T1000 (cell line): ENCODE measurements around the gene KRT25.
"Not testable (repeated sequence)": the region's sequence is repeated elsewhere in the genome, so short reads cannot be mapped to it uniquely, and the experiment has no call there.

ENCODE experiments used
- DNase-seq: peaks from one replicate; lab custom pipeline; 2025; ENCODE audit warnings: mixed read lengths; lab: John Stamatoyannopoulos, UW

Gene KRT25

DNA sequence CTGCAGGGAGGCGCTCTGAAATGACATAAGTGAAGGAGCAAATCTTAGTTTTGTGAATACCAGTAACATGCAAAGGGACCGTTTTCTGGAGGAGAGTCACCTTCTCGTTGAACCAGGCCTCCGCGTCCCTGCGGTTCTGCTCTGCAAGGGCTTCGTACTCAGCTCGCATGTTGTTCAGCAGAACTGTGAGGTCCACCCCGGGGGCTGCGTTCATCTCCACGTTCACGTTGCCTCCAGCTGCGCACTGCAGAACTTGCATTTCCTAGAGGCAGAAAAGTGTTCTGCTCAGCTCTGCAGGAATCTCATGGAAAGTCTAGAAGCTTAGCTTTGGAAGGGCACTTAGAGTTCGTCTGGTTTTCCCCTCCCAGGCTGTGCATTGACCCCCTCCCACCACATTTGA, 4.1 kb downstream of the KRT25 start:
- no peak for DNase-seq

DNA sequence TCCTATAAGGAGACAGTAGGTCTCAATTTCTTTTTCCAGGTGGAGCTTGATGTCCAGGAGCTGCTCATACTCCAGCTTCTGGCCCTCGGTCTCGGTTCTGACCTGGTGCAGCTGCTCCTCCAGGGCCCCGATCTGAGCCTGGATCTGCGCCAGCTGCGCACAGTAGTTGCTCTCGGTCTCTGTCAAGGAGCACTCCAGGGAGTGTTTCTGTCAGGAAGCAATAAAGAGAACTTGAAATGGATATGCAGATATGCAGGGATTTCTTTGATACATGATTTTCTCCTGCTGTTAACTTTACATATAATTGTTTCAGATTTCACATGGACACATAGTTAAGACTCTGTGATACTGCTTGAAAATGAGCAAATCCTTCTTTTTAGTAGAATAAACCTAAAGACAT, 4.7 kb downstream of the KRT25 start:
- DNase-seq: no peak

DNA sequence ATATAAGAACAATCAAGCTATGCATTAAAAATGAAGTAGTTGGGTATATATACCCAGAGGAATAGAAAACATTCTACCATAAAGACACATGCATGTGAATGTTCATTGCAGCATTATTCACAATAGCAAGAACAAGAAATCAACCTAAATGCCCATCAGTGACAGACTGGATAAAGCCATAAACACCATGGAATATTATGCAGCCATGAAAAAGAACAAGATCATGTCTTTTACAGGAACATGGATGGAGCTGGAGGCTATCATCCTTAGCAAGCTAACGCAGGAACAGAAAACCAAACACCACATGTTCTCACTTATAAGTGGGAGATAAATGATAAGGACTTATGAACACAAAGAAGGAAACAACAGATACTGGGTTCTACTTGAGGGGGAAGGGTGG, 6.5 kb downstream of the KRT25 start:
- DNase-seq: not testable (repeated sequence)

DNA sequence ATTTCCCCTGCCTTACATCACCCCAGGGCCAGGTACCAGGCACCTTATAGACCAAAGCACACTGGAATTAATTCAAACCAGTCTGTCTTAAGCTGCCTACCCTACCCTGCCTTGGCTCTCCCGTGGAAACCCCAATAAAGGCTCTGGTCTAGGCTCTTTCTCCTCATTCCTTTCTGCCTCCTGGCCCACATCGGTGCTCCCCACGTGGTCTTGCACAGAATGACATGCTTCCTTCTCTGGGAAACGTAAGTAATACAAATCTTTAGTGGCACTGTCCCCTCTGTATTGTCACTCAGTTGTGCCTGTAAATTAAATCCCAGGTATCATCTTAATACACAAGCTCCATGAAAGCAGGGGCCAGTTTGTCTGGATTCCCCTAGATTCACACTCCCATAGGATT, 16.6 kb downstream of the KRT25 start:
- no peak for DNase-seq

DNA sequence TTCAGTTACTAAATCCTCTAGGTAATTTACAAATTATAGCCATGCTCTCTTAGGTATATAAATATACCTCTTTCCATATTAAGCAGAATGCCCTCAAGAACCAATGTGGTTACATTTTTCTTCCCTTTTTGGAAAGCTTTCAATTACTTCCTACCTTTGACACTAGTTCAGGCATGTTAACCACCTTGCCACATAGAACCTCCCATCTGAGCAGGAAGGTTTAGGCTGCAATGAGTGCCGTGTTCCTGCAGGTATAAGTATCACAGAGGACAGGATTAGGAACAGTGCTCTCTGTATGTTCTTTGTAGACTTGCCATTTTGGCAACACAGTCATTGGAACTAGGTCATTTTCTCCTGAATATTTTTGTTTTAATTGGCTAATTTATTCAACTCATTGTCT, 20.1 kb downstream of the KRT25 start:
- no peak for DNase-seq

DNA sequence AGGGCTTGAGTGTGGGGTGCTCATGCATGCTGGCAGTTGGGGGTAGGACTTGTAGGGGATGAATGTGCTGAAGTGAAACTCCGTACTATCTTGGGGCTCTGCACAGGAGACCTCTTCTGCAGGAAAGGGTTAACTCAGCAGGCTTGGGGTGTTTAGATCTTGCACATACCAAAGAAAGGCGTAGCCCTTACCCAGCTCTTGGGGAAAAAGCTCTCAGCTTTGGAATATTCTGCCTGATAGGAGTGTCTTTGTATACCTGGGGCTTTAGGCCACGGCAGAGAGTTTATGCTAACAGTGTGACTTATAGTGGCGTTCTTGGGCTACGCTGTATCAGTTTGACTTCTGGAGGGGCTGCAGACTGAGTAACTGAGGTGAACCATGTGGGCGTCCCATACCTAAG, 21.1 kb downstream of the KRT25 start:
- no peak for DNase-seq

DNA sequence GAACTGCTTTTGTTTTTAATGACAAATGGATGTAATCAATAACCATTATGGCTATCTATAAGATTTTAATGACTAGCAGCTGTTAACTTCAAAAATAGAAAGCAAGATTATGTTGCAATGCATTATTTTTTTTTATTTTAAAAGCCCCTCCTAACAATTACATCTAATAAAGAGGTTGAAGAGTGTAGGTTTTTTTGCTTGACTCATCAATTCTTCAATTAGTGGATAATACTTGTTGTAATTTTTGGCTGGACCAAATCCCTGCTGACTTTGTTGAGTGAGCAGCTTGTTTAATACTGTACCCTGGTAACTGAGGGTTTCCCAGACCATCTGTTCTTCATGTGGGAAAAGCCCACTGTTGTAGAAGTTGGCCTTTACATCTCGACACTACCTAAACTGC, 24.2 kb downstream of the KRT25 start:
- DNase-seq: no peak

DNA sequence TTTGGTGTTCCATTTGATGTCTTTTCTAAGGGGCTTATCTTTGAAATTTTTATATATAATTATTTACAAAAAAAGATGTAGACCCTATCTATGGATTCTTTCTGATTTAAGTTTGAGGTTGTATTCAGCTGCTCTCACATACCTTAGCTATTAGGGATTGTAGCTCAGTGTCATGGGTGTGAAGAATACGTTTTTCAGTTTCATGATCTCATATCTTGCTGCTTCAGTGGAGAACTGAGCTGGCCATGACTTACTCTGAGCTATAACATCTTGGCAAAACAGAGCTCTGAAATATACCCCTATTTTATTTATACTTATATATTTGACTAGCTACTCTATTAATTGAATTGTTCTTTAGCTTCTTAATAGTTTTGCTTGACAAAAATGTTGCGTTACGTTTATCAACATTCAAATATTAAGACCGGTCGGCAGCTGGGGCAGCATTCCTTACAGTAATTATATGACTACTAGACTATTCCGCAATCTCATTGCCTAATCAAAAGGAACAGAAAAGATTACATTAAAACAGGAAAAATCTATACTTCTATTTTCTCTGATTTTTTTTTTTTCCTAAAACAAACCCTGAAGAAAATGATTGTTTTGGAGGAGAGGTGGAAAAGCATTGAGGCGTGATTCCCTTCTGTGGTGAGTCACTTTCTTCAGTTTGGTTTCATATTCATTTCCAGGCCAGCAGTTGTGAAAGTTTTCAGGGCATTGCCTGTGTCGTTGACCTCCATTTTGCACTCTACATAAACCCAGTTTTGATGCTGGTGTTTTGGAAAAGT, 27.5 kb downstream of the KRT25 start:
- no peak for DNase-seq

DNA sequence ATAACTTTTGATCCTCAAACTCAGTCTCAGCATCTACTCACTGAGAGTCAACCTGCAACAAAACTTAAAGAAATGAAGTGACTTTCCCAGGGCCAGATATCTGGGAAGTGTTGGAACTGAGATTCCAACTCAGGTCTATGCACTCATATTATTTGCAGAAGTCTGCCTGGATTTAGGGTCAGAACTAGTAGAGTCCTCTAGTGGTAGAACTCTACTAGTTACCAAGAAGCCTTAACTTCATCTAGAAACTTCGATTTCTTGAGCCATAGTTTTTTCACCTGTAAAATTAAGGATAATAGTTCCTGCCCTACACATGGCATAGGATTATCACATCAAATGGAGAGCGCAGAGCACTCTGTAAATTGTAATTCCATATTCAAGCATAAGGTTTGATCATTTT, 28.2 kb downstream of the KRT25 start:
- no peak for DNase-seq

DNA sequence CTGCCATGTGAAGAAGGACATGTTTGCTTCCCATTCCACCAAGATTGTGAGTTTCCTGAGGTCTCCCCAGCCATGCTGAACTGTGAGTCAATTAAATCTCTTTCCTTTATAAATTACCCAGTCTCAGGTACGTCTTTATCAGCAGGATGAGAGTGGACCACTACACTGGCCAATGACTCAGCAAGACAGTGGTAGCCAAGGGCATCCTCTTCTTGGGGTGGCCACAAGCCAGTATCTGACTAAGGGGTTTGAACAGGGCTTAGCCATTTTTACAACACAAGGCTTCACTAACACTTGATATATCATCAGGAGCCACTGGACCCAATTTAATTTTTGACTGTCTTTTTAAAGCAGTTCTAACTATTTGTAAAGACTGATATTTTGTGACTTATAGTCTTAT, 30.5 kb downstream of the KRT25 start:
- no peak for DNase-seq

DNA sequence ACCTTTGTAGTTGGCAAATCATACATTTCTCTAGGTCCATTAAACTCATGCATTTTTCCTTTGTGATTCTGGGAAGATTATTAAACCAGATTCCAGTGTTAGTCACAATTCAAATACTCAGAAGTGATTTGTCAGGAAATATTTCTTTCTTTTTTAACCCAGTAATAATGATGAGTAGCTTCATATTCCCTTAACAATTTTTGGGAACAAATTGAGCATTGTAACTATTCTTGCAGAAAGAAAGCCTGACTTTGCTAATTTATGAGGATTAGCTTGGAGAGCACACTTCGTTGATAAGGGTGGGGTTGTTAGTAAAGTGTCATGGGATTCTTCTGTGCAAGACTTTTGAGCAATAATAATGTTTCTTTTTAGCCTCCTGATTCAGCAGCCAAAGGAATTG, 32.9 kb downstream of the KRT25 start:
- DNase-seq: no peak

DNA sequence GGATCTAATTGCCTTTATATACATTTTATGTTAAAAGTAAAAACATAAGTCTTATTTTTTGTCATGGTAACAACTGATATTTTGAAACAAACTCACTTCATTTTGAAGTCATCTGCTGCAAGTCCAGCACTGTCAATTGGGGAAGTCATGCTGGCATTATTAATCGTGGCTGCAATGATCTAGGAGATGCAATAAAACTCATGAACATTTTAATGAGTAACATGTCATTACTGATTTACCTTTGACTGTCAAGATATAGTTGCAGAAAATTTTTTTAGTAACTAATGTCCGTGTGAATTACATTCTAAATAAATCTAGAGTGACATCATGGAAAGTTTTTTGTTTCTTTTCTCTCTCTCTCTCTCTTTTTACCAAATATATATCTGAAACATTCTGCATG, 34.2 kb downstream of the KRT25 start:
- no peak for DNase-seq

DNA sequence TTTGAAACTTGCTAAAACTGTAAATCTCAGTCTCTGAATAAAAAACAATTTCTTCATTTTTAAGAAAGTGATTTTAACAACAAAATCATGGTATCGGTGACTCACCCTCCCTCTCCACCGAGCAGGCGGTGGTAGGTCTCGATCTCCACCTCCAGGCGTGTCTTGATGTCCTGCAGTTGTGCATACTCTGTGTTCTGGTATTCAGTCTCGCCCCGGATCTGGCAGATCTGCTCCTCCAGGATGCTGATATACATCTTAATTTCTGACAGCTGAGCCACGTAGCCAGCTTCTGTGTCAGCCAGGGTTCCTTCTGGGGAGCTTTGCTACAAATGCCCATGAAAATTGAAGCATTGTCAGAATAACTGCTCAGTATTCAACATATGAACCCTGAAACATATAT, 36.2 kb downstream of the KRT25 start:
- DNase-seq: no peak

DNA sequence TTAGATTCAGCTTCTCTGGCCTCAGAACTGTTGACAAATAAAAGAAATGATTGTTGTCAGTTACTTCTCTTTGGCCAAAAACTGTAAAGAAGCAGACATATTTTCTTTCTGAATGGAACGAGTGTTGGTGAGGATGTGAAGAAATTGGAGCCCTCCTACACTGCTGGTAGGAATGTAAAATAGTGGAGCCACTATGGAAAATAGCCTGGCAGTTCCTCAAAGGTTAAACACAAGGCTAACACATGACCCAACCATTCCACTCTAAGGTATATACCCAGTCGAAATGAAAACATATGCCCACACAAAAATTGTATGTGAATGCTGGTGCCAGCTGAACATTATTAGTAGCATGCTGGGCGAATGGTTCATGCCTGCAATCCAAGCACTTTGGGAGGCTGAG, 37.4 kb downstream of the KRT25 start:
- DNase-seq: no peak

DNA sequence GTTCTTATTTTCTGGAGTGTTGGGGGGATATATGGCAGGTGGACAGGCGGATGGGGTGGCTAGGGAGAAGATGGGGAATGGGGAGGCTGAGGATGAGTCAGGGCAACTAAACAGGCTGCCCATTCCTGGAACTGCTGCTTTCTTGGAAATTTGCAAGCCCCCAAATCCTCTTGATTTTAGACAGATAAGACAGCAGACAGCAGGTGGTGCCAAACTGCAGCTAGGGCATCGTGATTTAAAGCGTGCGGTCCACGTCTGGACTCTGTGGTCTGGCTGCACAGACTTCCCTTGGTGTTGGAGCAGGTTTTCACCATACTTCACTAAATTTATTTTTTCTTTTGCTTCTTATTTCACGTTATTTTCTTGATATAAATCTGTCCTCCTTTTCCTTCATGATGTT, 40.7 kb downstream of the KRT25 start:
- DNase-seq: no peak

DNA sequence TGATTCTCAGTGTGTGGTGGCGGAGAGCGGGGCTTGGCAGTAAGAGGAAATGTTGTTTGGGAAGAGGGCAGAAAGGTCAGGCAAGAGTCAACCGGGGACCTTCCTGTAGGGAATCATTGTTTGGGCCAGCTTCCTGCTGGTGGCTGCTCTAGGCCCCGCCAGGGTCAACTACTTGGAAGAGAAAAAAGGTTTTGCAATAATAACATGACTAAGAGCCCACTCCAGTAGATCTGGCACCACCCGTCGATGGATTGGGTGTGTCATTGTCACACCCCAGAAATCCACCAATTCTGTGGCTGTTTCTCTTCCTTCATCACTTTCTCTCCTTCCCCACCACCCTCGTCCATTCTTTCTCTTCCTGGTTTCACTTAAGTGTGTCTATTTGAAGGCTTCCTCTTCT, 47.4 kb downstream of the KRT25 start:
- no peak for DNase-seq

DNA sequence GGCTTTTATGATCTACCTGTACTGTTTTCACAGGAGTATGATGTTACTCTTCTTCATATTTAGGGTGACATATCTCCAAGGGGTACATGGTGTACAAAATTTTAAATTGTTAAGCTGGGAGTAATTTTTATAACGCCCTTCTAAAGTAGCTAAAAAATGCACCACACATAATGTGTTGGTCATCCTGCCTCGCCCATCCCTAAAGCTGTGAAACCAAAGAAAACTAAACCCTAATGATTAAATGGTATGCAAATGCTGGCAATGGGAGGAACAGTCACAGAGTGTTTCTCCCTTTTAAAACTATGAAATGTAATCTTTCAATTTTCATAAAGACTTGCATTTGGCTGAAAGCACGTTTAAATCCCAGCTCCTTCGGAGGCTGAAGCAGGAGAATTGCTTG, 49.5 kb downstream of the KRT25 start:
- no peak for DNase-seq

DNA sequence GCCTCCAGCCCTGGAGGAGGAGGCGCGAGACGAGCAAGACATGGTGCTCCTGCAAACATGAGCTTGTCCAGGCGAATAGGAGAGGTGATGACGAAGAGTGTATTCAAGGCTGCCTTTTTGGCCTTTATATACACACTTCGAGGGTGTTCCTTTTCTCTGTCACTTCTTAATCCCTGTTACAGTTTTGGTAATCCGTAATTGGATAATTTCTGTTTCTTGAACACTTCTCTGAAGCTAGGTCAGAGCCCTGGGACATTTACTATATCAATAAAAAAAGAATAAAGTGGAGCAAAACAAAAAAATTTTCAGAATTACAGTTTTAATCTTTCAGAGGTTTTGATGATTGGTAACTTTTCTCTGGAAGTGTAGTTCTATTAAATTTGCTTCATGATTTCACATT, 51.5 kb downstream of the KRT25 start, which contains the start of gene KRT24:
KRT24 (minus strand) TSS at position 101 of the 400 bp plus-strand sequence; CDS start at position 42, 59 bp downstream.
- DNase-seq: no peak

DNA sequence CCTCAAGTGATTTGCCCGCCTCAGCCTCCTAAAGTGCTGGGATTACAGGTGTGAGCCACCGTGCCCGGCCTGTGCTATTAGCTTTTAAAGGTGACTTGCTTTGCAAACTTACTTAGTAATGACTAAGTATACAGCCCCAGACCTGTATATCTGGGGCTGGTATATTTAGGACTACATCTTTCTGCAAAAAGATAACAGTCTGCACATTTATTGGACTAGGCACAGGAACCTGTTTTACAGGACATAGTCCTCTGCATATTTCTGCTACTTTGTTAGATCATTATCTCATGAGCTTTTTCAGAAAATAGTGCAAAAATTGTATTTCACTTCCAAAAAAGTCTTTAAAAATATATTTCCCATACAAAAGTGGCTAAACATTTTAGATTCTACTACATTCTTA, 52.9 kb downstream of the KRT25 start:
- DNase-seq: no peak

DNA sequence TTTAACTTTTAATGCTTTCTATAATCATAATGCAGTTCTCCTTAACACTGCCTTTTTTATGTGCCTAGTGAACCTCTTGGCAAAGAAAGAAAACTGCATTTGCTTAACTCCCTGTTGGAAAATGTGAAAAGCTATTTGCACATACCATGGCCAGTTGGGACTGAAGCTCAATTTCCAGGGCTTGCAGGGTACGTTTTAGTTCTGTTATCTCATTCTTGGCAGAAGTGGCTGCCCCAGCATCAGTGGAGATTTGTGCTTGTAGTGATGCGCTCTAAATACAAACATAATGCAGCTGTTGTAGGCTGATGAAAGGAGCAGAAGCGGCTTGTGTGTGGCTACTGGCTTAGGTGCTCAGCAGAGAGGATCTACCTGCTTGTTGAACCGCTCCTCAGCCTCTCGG, 55.3 kb downstream of the KRT25 start:
- no peak for DNase-seq

DNA sequence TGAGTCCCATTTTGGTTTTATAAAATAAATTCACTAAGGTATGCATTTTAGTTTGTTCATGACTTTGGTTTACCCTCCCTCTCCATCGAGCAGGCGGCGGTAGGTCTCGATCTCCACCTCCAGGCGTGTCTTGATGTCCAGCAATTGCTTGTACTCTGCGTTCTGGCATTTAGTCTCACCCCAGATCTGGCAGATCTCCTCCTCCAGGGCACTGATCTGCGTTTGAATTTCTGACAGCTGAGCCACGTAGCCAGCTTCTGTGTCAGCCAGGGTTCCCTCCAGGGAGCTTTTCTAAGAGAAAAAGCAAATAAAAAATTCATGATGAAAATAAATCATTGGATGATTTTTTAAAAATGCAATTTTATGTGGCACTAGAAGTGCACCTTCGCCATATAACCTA, 55.8 kb downstream of the KRT25 start:
- DNase-seq: no peak
